Neural cell (in vitro differentiated cells): ENCODE results near the gene ASB18. TPM values are rescaled to one million over a fixed set of nuclear protein-coding genes. Genes with fewer than 3 reads are reported as not detected.
"Not testable (repeated sequence)": the region's sequence is repeated elsewhere in the genome, so short reads cannot be mapped to it uniquely, and the experiment has no call there.

Source experiments
- H2AFZ ChIP-seq: fragments of 200-600, 300-800 bp; sonication (generic), shearing (Covaris generic); 2 replicates; pipeline ENCODE4 v1.6.0; 2014; ENCODE audit warnings: low read depth, mild to moderate bottlenecking, antibody characterized with exemption, low read length, moderate library complexity
- H3F3A ChIP-seq: fragments of 200-600 bp; shearing (Covaris generic); 2 replicates; pipeline ENCODE4 v1.6.1; 2016; ENCODE audit warnings: mild to moderate bottlenecking, moderate library complexity, mixed read lengths, antibody characterized with exemption, low read length; ENCODE audit not compliant: insufficient read depth, poor library complexity, severe bottlenecking
- H3K27ac ChIP-seq: fragments of 200-600, 300-800 bp; sonication (generic), shearing (Covaris generic); 2 replicates; pipeline ENCODE4 v1.5.1; 2014; ENCODE audit warnings: mild to moderate bottlenecking, low read length, moderate library complexity
- H3K27me3 ChIP-seq: fragments of 300-800, 200-600 bp; sonication (generic), shearing (Covaris generic); 2 replicates; pipeline ENCODE4 v1.6.0; 2014; ENCODE audit warnings: mild to moderate bottlenecking, low read depth, low read length, moderate library complexity; ENCODE audit not compliant: insufficient read depth
- H3K36me3 ChIP-seq: fragments of 300-800, 200-600 bp; sonication (generic), shearing (Covaris generic); 2 replicates; pipeline ENCODE4 v1.5.1; 2014; ENCODE audit warnings: mild to moderate bottlenecking, antibody characterized with exemption, low read length, moderate library complexity; ENCODE audit not compliant: insufficient read depth
- H3K4me2 ChIP-seq: fragments of 300-800, 200-600 bp; sonication (generic), shearing (Covaris generic); 2 replicates; pipeline ENCODE4 v1.6.0; 2014; ENCODE audit warnings: mild to moderate bottlenecking, low read length
- H3K4me3 ChIP-seq: fragments of 300-800, 200-600 bp; sonication (generic), shearing (Covaris generic); 2 replicates; pipeline ENCODE4 v1.5.1; 2014; ENCODE audit warnings: mild to moderate bottlenecking, low read length, moderate library complexity
- H3K79me2 ChIP-seq: fragments of 200-600 bp; shearing (Covaris generic); replicated peaks from 2 replicates; pipeline ENCODE4 v1.6.0; 2014; ENCODE audit warnings: mild to moderate bottlenecking, low read length, moderate library complexity; ENCODE audit not compliant: insufficient read depth
- H3K9ac ChIP-seq: fragments of 300-800, 200-600 bp; sonication (generic), shearing (Covaris generic); 2 replicates; pipeline ENCODE4 v1.6.1; 2016; ENCODE audit warnings: mild to moderate bottlenecking, low read length, mixed read lengths
- H3K9me2 ChIP-seq: fragments of 200-600 bp; shearing (Covaris generic); 2 replicates; pipeline ENCODE4 v1.6.1; 2016; ENCODE audit warnings: mild to moderate bottlenecking, low read length, mixed read lengths; ENCODE audit not compliant: insufficient read depth
- H3K9me3 ChIP-seq: fragments of 200-600, 300-800 bp; sonication (generic), shearing (Covaris generic); 2 replicates; pipeline ENCODE4 v1.6.1; 2016; ENCODE audit warnings: mild to moderate bottlenecking, mixed run types, low read length, moderate library complexity, mixed read lengths
- H4K20me1 ChIP-seq: fragments of 200-600 bp; shearing (Covaris generic); 2 replicates; pipeline ENCODE4 v1.6.1; 2016; ENCODE audit warnings: mild to moderate bottlenecking, mixed run types; ENCODE audit not compliant: insufficient read depth
- CTCF ChIP-seq: fragments of 450-650 bp; IDR thresholded peaks from 2 replicates; pipeline ENCODE4 v1.5.1; 2014; ENCODE audit warnings: antibody characterized with exemption, mild to moderate bottlenecking, moderate library complexity; ENCODE audit not compliant: poor library complexity, severe bottlenecking
- EP300 ChIP-seq: fragments of 450-650 bp; conservative IDR thresholded peaks from 2 replicates; pipeline ENCODE4 v1.6.1; 2014; ENCODE audit warnings: antibody characterized with exemption, mild to moderate bottlenecking, moderate library complexity; ENCODE audit not compliant: poor library complexity, severe bottlenecking
- EZH2 ChIP-seq: fragments of 200-600, 300-800 bp; shearing (Covaris generic), sonication (generic); IDR thresholded peaks from 2 replicates; pipeline ENCODE4 v1.6.1; 2014; ENCODE audit warnings: antibody characterized with exemption, low read length, borderline replicate concordance, mild to moderate bottlenecking; ENCODE audit not compliant: insufficient read depth, poor library complexity, severe bottlenecking
- MXI1 ChIP-seq: fragments of 450-650 bp; conservative IDR thresholded peaks from 2 replicates; pipeline ENCODE4 v1.6.1; 2014; ENCODE audit warnings: antibody characterized with exemption, mild to moderate bottlenecking; ENCODE audit not compliant: poor library complexity, severe bottlenecking
- POLR2AphosphoS5 ChIP-seq: IDR thresholded peaks from 2 replicates; pipeline ENCODE4 v1.6.1; 2012
- RAD21 ChIP-seq: fragments of 450-650 bp; conservative IDR thresholded peaks from 2 replicates; pipeline ENCODE4 v1.6.1; 2014; ENCODE audit warnings: antibody characterized with exemption, mild to moderate bottlenecking, moderate library complexity
- REST ChIP-seq: IDR thresholded peaks from 2 replicates; pipeline ENCODE4 v1.6.1; 2012; ENCODE audit warnings: borderline replicate concordance
- SMC3 ChIP-seq: fragments of 450-650 bp; conservative IDR thresholded peaks from 2 replicates; pipeline ENCODE4 v1.6.1; 2014; ENCODE audit warnings: antibody characterized with exemption, mild to moderate bottlenecking, moderate library complexity; ENCODE audit not compliant: poor library complexity
- TAF1 ChIP-seq: IDR thresholded peaks from 2 replicates; pipeline ENCODE4 v1.6.1; 2012; ENCODE audit warnings: low read depth
- polyA plus RNA-seq: library from polyadenylated mRNA; depleted of rRNA; stranded (reverse); fragments of >200 nt; gene quantifications from 2 replicates; pipeline ENCODE4 v1.2.3, GENCODE V29; 2014

The ASB18 gene
- polyA plus RNA-seq, 1 donor from 2014 or later: not detected

- no peaks in the 10 kb centered on the region for H3F3A ChIP-seq
- TF ChIP-seq TAF1: no peak
- no peak for TF ChIP-seq MXI1
- TF ChIP-seq EZH2: no peak
- no peak for TF ChIP-seq RAD21
- TF ChIP-seq EP300: no peak
- TF ChIP-seq REST: no peak
- TF ChIP-seq POLR2AphosphoS5: no peak
- no peak for TF ChIP-seq CTCF
- no peak for TF ChIP-seq SMC3
- no peaks in the 10 kb centered on the region for H3K27me3 ChIP-seq
- no peaks in the 10 kb centered on the region for H3K9me2 ChIP-seq
- H4K20me1 ChIP-seq: no peaks in the 10 kb centered on the region
- H3K9me3 ChIP-seq: peaks cover 12% of the 10 kb centered on the region
- H3K4me3 ChIP-seq: no peak overlapping the region
- H3K9ac ChIP-seq: no peak overlapping the region
- H3K4me2 ChIP-seq: no peak overlapping the region
- no peaks in the 10 kb centered on the region for H3K79me2 ChIP-seq
- H3K27ac ChIP-seq: no peak overlapping the region
- H3K36me3 ChIP-seq: no peaks in the 10 kb centered on the region
- no peak overlapping the region for H2AFZ ChIP-seq
These were observed 8.9 kb upstream of the ASB18 start for GRCh38 chr2:236273126-236273525.

- H3K4me2 ChIP-seq: no peak overlapping the region
- H3K79me2 ChIP-seq: no peaks in the 10 kb centered on the region
- H2AFZ ChIP-seq: no peak overlapping the region
- TF ChIP-seq SMC3 (no peak), EP300 (no peak), TAF1 (no peak), CTCF (no peak), POLR2AphosphoS5 (no peak), MXI1 (no peak), EZH2 (no peak), RAD21 (no peak), REST (no peak)
- no peak overlapping the region for H3K4me3 ChIP-seq
- no peak overlapping the region for H3K9ac ChIP-seq
- no peaks in the 10 kb centered on the region for H3K9me2 ChIP-seq
- H4K20me1 ChIP-seq: no peaks in the 10 kb centered on the region
- H3K9me3 ChIP-seq: peaks cover 12% of the 10 kb centered on the region
- H3K27me3 ChIP-seq: no peaks in the 10 kb centered on the region
- no peaks in the 10 kb centered on the region for H3K36me3 ChIP-seq
- no peak overlapping the region for H3K27ac ChIP-seq
- H3F3A ChIP-seq: no peaks in the 10 kb centered on the region
These were observed 7.6 kb upstream of the ASB18 start for GRCh38 chr2:236271851-236272250.

- not testable (repeated sequence) for H3K36me3 ChIP-seq, H3K4me2 ChIP-seq
- peaks cover 12% of the 10 kb centered on the region for H3K9me3 ChIP-seq
These were observed 5.7 kb upstream of the ASB18 start for GRCh38 chr2:236269876-236270275.

More at GRCh38 chr2:236269876-236270275, 5.7 kb upstream of the ASB18 start:
- not testable (repeated sequence) for H3K27me3 ChIP-seq, H3K4me3 ChIP-seq, H3K9ac ChIP-seq, H3K79me2 ChIP-seq, H3K9me2 ChIP-seq, H2AFZ ChIP-seq, H3K27ac ChIP-seq, H4K20me1 ChIP-seq, H3F3A ChIP-seq
